HG03575 (cell line): ENCODE results near the gene PRICKLE3.
"Not testable (repeated sequence)": the region's sequence is repeated elsewhere in the genome, so short reads cannot be mapped to it uniquely, and the experiment has no call there.

Source experiments
- ATAC-seq: cut with Tn5 transposase; IDR thresholded peaks from one replicate; pipeline ENCODE4 v1.9.1; 2021; ENCODE audit not compliant: unreplicated experiment, insufficient number of reproducible peaks, low FRiP score; ENCODE audit errors: extremely low read depth

Gene PRICKLE3

DNA sequence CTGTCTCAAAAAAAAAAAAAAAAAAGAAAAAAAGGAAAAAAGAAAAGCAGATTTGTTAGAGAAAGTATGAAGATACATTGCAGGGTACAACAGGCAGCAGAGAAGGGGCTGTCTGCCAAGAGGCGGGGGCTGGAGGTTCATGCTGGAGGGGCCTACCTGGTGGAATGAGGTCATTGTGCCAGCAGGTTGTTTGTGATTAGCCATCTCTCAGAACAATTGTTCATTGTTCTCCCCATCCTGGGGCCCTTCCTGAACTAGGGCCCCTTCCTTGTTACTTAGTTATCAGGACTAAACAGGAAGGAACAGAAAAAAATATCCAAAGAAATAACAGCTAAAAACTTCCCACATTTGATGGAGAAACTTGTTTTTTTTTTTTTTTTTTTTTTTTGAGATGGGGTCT lies 48.7 kb downstream of the PRICKLE3 start:
- no peak for ATAC-seq

- no peak for ATAC-seq
Observed at GRCh38 chrX:49133759-49134158, 52.4 kb downstream of the PRICKLE3 start.

GRCh38 chrX:49132275-49132674 lies 53.9 kb downstream of the PRICKLE3 start:
- ATAC-seq, result not testable (repeated sequence)

DNA sequence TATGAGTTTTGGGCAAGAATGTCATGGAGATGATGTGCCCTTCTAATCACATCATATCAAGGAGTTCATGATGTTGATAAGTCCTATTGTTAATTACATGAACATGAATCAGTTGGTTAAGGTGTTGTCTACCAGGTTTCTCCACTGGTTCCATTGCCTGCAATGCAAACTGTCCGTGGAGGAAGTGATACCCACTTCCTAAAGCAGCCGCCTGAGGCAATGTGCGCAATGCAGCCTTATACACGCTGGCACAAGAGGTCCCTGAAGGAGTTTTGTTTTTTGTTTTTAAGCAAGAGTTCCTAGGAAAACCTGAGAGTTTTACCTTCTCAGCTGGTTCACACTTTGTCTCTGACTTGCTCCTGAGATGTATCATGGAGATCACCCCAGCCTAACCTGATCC lies 56.7 kb downstream of the PRICKLE3 start:
- no peak for ATAC-seq

DNA sequence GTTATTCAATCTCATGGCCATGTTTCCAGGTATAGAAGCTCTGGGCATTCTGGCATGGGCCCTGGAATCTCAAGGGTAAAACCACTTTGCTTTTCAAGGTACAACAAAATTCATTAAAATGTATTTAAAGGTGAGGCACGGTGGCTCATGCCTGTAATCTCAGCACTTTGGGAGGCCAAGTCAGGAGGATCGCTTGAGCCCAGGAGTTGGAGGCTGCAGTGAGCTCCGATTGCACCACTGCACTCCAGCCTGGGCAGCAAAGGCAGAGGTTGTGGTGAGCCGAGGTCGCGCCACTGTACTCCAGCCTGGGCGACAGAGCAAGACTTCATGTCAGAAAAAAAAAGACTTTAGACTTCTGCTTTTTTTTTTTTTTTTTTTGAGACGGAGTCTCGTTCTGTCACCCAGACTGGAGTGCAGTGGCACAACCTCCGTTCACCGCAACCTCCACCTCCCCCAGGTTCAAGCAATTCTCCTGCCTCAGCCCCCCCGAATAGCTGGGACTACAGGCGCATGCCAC lies 58.4 kb downstream of the PRICKLE3 start:
- not testable (repeated sequence) for ATAC-seq
